Fibroblast of the aortic adventitia (primary cell): ENCODE data around the gene SBF1. TPM values are rescaled to one million over a fixed set of nuclear protein-coding genes. Genes with fewer than 3 reads are reported as not detected.
A peak's percentile ranks its signal among the peaks of the same experiment; 100 is the strongest.

Experiments
- DNase-seq: peaks from one replicate; pipeline ENCODE4 v3.0.0-alpha.2; 2010; ENCODE audit warnings: low read depth
- H3K4me3 ChIP-seq: 2 replicates; pipeline ENCODE4 v1.5.1; 2011; ENCODE audit warnings: low read depth, mild to moderate bottlenecking, control low read depth, low read length, moderate library complexity
- CTCF ChIP-seq: IDR thresholded peaks from 2 replicates; pipeline ENCODE4 v1.5.1; 2011; ENCODE audit warnings: mild to moderate bottlenecking, low read length, control low read depth, inconsistent platforms; ENCODE audit not compliant: insufficient read depth
- total RNA-seq: library from RNA; depleted of rRNA; stranded (reverse); fragments of >200 nt; gene quantifications from 2 replicates; pipeline ENCODE4 v1.2.3, GENCODE V29; 2012; ENCODE audit warnings: low replicate concordance

Gene SBF1
- total RNA-seq, 1 donor: 70.9 TPM

- no peak for TF ChIP-seq CTCF
- H3K4me3 ChIP-seq: no peak overlapping the region
- no peak for DNase-seq
Observed at GRCh38 chr22:50513175-50513574, 38.3 kb upstream of the SBF1 start.

GRCh38 chr22:50508897-50509296 is 34.1 kb upstream of the SBF1 start:
- peak overlapping the region; percentile 88 for H3K4me3 ChIP-seq
- DNase-seq: no peak
- TF ChIP-seq CTCF: no peak

- H3K4me3 ChIP-seq: peak within 1 kb of the TSS; percentile 99
- DNase-seq: peak; percentile 97
- no peak for TF ChIP-seq CTCF
Observed at GRCh38 chr22:50507991-50508884, 33.4 kb upstream of the SBF1 start, which contains the start of gene NCAPH2. Gene NCAPH2, plus strand, starts transcription at chr22:50508224. Its CDS starts 114 bp downstream, at chr22:50508338.

- no peak for DNase-seq
- H3K4me3 ChIP-seq: peak within 1 kb of the TSS; percentile 99
- no peak for TF ChIP-seq CTCF
Observed at GRCh38 chr22:50507421-50507990, 32.7 kb upstream of the SBF1 start, which contains the start of gene LMF2. Gene LMF2, minus strand, starts transcription at chr22:50507702. Its CDS starts 27 bp downstream, at chr22:50507675.

GRCh38 chr22:50506611-50507420 is 32.0 kb upstream of the SBF1 start:
- DNase-seq: no peak
- peak overlapping the region; percentile 99 for H3K4me3 ChIP-seq
- no peak for TF ChIP-seq CTCF

GRCh38 chr22:50505776-50506610 is 31.2 kb upstream of the SBF1 start:
- no peak for DNase-seq
- H3K4me3 ChIP-seq: peak overlapping the region; percentile 99
- TF ChIP-seq CTCF: no peak
